NCI-H82 (cell line): ENCODE results near the gene NUTF2.
A peak's percentile ranks its signal among the peaks of the same experiment; 100 is the strongest.
"Not testable (repeated sequence)": the region's sequence is repeated elsewhere in the genome, so short reads cannot be mapped to it uniquely, and the experiment has no call there.

Experiments
- DNase-seq: peaks from one replicate; lab custom pipeline; 2025; lab: John Stamatoyannopoulos, UW

The NUTF2 gene

DNA sequence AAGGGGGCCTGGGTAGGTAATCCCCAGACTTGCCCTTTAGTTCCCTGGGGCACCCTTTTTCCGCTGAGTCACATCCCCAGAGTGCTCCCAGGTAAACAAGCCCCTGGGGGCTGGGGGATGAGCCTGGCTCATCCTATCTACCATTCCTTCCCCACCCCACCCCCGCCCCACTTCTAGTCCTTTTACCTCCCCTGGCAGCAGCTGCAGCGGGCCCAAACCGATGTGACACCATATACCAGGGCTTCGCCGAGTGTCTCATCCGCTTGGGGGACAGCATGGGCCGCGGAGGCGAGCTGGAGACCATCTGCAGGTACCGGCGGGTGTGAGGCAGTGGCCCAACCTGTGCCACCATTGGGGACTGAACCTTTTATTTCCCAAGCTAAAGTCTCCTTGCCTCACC is 38.8 kb downstream of the NUTF2 start:
- no peak for DNase-seq

DNA sequence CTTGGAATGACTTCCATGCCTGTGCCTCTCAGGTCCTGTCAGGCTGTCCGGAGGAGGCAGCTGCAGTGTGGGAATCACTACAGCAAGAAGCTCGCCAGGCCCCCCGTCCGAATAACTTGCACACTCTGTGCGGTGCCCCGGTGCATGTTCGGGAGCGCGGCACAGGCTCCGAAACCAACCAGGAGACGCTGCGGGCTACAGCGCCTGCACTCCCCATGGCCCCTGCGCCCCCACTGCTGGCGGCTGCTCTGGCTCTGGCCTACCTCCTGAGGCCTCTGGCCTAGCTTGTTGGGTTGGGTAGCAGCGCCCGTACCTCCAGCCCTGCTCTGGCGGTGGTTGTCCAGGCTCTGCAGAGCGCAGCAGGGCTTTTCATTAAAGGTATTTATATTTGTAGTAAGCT is 39.2 kb downstream of the NUTF2 start:
- no peak for DNase-seq

GRCh38 chr16:67886387-67886786 is 39.7 kb downstream of the NUTF2 start:
- DNase-seq: peak; percentile 40

DNA sequence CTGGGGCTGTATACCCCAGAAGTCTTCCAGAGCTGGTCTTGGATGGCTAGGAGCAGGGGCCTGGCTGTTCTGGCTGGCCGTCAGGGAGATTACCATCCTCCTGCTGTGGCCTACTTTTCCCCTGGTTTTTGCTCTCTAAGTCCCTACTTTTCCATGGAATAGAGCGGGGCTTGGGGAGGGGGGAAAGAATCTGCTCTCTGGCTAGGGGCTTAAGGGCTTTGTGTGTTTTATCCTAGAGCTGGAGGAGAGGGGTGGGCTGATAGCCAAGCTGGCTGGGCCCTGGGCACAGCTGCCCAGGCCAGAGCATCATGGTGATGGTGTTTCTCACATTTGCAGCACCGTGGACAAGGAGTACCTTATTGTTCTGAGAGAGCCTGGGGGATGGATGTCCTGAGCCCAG is 41.6 kb downstream of the NUTF2 start:
- DNase-seq: peak; percentile 38

GRCh38 chr16:67892375-67892774 is 45.6 kb downstream of the NUTF2 start:
- no peak for DNase-seq

DNA sequence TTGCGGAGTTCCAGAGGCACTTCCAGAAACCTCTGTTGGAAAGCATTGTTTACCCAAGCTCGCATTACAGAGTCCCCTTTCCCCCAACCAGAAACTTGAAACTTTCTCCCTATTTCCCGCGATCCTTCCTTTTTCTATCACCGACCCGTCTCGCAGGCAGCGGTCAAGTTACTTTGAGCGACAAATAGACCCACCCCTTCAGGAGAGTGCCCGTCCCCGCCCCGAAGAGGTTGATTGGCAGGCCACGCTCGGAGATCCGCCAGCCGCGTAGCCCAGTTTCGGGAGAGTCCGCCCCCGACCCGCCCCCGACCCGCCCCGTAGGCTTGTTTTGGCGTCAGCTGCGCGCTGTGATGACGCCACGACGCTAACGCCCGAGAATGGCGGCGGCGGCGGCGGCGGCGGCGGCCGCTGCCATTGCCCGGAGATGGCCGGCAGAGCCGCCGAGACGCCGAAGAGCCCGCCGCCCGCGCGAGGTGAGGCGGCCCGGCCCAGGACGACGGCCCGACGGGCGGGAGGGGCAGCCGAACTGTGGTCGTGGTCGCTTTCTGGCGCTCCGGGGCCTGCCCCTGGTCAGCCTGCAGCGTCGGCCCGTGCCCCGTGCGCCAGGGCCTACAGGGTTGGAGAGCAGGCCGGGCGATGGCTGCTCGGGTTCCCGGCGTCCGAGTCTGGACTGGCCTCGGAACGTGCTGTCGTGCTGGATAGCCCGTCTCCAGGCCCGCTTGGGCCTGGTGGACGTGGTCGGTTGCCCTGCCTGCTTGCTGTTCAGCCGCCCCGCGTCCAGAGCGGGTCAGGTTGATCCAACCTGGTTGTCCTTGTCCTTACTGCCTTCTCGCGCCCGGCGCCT is 46.4 kb downstream of the NUTF2 start, which contains the start of gene PSKH1:
TSS of gene PSKH1 (plus strand) at position 356 of the 844 bp plus-strand sequence. CDS start 15,496 bp downstream, outside the sequence.
- peak; percentile 96 for DNase-seq

DNA sequence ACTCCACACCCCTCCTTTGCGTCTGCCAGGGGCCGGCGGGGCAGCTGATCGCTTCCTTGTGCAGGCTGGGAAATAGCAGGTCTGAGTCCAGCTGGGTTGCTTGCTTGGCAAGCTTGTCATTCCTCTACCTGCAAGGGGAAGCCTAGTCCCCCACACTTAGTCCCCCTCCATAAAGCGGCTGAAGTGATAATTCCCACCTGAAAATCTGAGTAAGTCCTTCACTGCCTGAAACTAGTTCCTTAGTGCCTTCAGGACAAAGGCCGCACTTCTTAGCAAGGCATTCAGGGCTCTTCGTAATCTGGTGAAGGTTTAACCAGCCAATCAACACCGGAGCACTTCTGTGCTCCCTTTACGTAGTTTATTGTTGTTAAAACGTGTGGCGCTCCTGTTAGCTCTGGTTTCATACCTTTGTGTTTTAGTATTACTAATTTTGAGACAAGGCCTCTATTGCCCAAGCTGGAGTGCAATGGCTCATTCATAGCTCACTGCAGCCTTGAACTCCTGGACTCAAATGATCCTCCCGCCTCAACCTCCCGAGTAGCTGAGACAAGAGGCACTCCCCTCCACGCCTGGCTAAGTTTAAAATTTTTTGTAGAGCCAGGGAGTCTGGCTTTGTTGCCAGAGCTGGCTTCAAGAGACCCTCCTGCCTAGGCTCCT is 47.1 kb downstream of the NUTF2 start:
- peak; percentile 42 for DNase-seq

DNA sequence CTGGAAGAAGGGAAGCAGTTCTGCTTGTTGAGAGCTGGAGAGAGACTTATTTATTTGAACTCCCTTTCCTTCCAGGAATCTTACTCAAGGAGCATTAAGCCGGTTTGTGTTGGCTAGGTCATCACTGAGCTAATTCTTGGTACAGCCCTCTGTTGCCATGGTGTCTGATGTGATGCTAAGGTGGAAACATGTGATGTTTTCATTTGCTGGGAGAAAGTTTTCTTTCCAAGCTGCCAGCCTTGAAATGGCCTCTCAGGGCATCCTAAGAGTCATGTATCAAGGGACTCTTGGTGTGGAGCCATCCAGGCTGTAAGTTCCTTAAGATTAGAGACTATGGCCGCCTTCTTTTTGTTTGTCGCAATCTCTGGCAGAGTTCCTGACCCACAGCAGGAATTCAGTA is 50.5 kb downstream of the NUTF2 start:
- no peak for DNase-seq

DNA sequence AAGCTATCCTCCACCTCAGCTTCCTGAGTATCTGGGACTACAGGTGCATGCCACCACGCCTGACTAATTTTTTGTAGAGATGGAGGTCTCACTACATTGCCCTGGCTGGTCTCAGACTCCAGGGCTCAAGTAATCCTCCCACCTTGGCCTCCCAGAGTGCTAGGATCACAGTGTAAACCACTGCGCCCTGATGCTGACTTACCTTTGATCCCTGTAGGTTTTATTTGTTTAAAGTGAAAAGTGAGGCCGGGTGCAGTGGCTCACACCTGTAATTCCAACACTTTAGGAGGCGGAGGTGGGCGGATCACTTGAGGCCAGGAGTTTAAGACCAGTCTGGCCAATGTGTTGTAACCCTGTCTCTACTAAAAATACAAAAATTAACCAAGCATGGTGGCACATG is 55.0 kb downstream of the NUTF2 start:
- DNase-seq: no peak

GRCh38 chr16:67902831-67903230 is 56.1 kb downstream of the NUTF2 start:
- no peak for DNase-seq

- DNase-seq: peak; percentile 45
Measured at GRCh38 chr16:67907397-67908180, 60.9 kb downstream of the NUTF2 start.

DNA sequence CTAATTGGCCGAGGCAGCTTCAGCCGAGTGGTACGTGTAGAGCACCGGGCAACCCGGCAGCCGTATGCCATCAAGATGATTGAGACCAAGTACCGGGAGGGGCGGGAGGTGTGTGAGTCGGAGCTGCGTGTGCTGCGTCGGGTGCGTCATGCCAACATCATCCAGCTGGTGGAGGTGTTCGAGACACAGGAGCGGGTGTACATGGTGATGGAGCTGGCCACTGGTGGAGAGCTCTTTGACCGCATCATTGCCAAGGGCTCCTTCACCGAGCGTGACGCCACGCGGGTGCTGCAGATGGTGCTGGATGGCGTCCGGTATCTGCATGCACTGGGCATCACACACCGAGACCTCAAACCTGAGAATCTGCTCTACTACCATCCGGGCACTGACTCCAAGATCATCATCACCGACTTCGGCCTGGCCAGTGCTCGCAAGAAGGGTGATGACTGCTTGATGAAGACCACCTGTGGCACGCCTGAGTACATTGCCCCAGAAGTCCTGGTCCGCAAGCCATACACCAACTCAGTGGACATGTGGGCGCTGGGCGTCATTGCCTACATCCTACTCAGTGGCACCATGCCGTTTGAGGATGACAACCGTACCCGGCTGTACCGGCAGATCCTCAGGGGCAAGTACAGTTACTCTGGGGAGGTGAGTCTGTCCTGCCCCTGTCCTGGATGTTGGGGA is 62.5 kb downstream of the NUTF2 start:
- DNase-seq: no peak

GRCh38 chr16:67910158-67910557 is 63.4 kb downstream of the NUTF2 start:
- no peak for DNase-seq

- no peak for DNase-seq
Measured at GRCh38 chr16:67914758-67915495, 68.2 kb downstream of the NUTF2 start.

GRCh38 chr16:67915496-67915769 is 68.7 kb downstream of the NUTF2 start:
- DNase-seq: not testable (repeated sequence)

DNA sequence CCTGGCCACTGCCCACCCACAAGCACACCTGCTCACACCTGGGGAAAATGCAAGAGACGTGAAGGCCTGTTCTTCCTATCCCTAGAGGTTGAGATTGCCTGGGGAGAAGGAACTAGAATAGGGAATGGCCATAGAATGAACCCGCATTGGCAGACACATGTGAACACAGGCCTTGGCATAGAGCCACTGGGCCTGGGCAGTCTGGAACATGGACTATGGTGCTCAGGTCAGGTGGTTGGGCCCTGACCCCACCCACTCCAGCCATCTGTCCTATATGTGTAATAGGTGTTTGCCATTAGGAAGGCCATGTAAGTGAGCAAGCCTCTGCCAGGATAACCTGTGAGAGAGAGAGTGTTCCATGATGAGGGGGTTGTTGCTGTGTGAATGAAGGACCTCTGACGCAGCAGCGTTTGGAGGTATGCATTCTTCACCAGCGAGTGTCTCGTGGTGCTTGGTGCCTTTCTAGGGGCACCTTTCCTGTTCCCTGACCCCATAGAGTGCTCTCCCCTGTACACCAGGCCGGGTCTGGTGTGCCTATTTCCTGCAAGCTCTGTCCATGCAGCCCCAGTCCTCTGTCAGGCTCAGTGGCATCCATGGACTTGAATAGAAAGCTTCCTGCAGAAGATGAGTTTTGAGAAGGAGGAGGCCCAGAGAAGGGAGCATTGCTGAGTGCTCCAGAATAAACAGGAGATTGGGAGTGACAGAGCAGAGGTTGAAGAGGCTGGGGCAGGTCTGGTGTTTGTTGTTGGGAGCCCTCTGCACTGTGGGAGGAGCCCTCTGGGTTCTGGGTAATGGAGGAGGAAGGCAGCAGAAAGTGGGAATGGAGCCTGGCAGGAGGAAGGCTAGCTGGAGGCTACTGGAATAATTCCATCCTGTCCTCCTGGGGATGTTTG is 69.3 kb downstream of the NUTF2 start:
- no peak for DNase-seq

DNA sequence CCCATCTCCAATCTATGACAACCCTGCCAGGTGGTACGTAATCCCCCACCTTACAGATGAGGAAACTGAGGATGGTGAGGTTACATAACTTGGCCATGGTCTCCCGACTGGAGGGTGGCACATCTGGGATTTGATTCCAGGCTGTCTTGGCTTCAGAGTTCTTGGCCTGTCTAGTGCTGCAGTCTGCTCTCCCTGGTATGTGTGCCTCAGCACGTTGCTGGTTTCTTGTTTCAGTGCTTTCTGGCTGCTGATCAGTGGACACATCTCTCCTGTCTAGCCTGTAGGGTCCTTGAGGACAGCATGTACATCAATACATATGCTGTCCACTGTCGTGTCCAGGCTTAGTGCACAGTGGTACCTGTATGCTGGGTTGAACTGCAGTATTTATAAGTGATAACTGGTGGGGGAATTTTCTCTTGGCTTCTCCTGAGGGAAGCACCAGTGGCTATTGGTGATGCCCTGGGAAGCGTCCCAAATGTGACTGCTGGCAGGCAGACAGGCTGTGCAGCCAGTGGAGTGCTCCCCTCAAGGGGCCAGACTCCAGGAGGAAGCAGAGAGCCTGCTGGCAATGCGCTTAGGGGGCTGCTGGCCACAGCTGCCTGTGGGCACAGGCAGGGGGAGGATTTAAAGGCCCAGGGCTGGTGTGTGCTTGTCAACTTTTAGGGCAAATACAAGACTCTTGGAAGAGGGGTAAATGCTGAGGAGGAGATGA is 70.6 kb downstream of the NUTF2 start:
- DNase-seq: no peak

DNA sequence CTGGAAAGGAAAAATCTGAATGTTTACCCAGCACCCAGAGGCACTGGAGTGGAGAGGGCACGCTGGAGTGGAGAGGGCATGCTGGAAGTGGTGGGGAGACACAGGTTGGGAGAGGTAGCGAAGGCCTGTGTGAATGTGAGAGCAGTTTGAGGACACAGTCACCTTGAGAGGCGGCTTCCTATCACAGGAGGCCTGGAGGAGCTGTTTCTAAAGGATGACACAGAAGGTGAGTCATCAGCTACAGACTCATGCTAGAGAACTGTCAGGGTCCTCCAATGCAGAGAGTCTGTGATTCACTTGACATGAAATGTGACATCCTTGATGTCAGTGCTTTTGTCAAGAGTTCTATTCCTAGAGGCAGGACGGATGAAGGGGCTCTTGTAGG is 71.1 kb downstream of the NUTF2 start:
- DNase-seq: no peak

GRCh38 chr16:67919622-67920221 is 73.0 kb downstream of the NUTF2 start:
- no peak for DNase-seq
